A673 (cell line): ENCODE results near the gene BEST3.

Experiments
- EZH2 ChIP-seq: fragments of 200-600 bp; sonication (generic); IDR thresholded peaks from 2 replicates; pipeline ENCODE4 v1.6.1; 2017; ENCODE audit warnings: borderline replicate concordance, low read depth, mild to moderate bottlenecking, mixed read lengths, antibody characterized with exemption, low read length; ENCODE audit not compliant: poor library complexity, severe bottlenecking
- TF ChIP-seq, protein P1 (sequence below): fragments of 300-800, 200-600 bp; sonication (generic); conservative IDR thresholded peaks from 2 replicates; pipeline ENCODE4 v1.5.1; 2017; ENCODE audit warnings: low read depth, mild to moderate bottlenecking, antibody characterized with exemption, low read length, moderate library complexity, mixed read lengths

GRCh38 chr12:69685810-69686209, 13.3 kb downstream of the BEST3 start:
- TF ChIP-seq, protein P1, sequence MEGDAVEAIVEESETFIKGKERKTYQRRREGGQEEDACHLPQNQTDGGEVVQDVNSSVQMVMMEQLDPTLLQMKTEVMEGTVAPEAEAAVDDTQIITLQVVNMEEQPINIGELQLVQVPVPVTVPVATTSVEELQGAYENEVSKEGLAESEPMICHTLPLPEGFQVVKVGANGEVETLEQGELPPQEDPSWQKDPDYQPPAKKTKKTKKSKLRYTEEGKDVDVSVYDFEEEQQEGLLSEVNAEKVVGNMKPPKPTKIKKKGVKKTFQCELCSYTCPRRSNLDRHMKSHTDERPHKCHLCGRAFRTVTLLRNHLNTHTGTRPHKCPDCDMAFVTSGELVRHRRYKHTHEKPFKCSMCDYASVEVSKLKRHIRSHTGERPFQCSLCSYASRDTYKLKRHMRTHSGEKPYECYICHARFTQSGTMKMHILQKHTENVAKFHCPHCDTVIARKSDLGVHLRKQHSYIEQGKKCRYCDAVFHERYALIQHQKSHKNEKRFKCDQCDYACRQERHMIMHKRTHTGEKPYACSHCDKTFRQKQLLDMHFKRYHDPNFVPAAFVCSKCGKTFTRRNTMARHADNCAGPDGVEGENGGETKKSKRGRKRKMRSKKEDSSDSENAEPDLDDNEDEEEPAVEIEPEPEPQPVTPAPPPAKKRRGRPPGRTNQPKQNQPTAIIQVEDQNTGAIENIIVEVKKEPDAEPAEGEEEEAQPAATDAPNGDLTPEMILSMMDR = no peak
- no peak for TF ChIP-seq EZH2
